GM12878 (cell line): ENCODE data around the gene ZG16B. TPM values are rescaled to one million over a fixed set of nuclear protein-coding genes. Genes with fewer than 3 reads are reported as not detected.

Experiments used
- ATAC-seq: fragments of 200-7000 bp; cut with Tn5 transposase; 3 replicates; pipeline ENCODE4 v1.9.1; 2020; ENCODE audit warnings: mild to moderate bottlenecking, moderate library complexity
- BruUV-seq: library from RNA; stranded (reverse); fragments of 400-500 nt; replicated peaks from 2 replicates; lab custom pipeline; 2021; lab: Mats Ljungman, UMichigan
- CTCF ChIA-PET: fragments of 300-600 bp; sonication (Branson Sonifier 250); formaldehyde crosslinking; extraction: SDS; loops from one replicate; lab custom pipeline; 2021; ENCODE audit warnings: inconsistent platforms; lab: Yijun Ruan, JAX
- POLR2A ChIA-PET: fragments of 350-600 bp; formaldehyde crosslinking; extraction: SDS; loops from one replicate; lab custom pipeline; 2021; ENCODE audit warnings: inconsistent platforms; lab: Charles Lee
- RAD21 ChIA-PET: fragments of 300-600 bp; sonication (Branson Sonifier 250); formaldehyde crosslinking; loops from one replicate; lab custom pipeline; 2023; ENCODE audit warnings: antibody characterized with exemption; ENCODE audit not compliant: unreplicated experiment; lab: Charles Lee
- SMC1A ChIA-PET: fragments of 300-600 bp; sonication (Branson Sonifier 250); formaldehyde crosslinking; loops from one replicate; lab custom pipeline; 2023; ENCODE audit not compliant: unreplicated experiment, uncharacterized antibody; lab: Charles Lee
- DNase-seq: peaks from one replicate; pipeline ENCODE4 v3.0.0-alpha.2; 2011; ENCODE audit warnings: low read depth, low spot score
- FAIRE-seq: peaks from 3 replicates; lab custom pipeline; 2011; peaks lifted over from hg19 to GRCh38; lab: Jason Lieb, UNC
- H2AFZ ChIP-seq: 2 replicates; pipeline ENCODE4 v1.6.0; 2011; ENCODE audit warnings: low read depth, low read length, control low read depth; ENCODE audit not compliant: control insufficient read depth
- H3K27ac ChIP-seq: 2 replicates; pipeline ENCODE4 v1.5.1; 2011; ENCODE audit warnings: control low read depth; ENCODE audit not compliant: control insufficient read depth, insufficient read depth
- H3K27me3 ChIP-seq, 2 experiments: replicated peaks in 1 of 2; 2 replicates each; pipeline versions ENCODE4 v1.6.0 to v1.6.1; 2011; ENCODE audit warnings: low read length in 1 of 2; ENCODE audit not compliant: control insufficient read depth in 2 of 2, insufficient read depth in 2 of 2
- H3K36me3 ChIP-seq, 2 experiments: 2 replicates each; pipeline ENCODE4 v1.5.1; 2011; ENCODE audit warnings: low read length in 1 of 2; ENCODE audit not compliant: control insufficient read depth in 2 of 2, insufficient read depth in 2 of 2
- H3K4me1 ChIP-seq: 2 replicates; pipeline ENCODE4 v1.6.1; 2011; ENCODE audit warnings: mild to moderate bottlenecking, low read length, moderate library complexity, mixed read lengths; ENCODE audit not compliant: control insufficient read depth, insufficient read depth
- H3K4me2 ChIP-seq: 2 replicates; pipeline ENCODE4 v1.6.0; 2011; ENCODE audit warnings: control low read depth; ENCODE audit not compliant: control insufficient read depth, insufficient read depth
- H3K4me3 ChIP-seq: fragments of 200-600 bp; sonication (generic); 2 replicates; pipeline ENCODE4 v1.5.1; 2016
- H3K79me2 ChIP-seq: 2 replicates; pipeline ENCODE4 v1.6.0; 2011; ENCODE audit warnings: low read length; ENCODE audit not compliant: control insufficient read depth, insufficient read depth
- H3K9ac ChIP-seq: 2 replicates; pipeline ENCODE4 v1.8.0; 2011; ENCODE audit warnings: low read length, control low read depth, mixed read lengths; ENCODE audit not compliant: control insufficient read depth, insufficient read depth
- H3K9me3 ChIP-seq: replicated peaks from 3 replicates; pipeline ENCODE4 v1.5.1; 2011; ENCODE audit warnings: mild to moderate bottlenecking, low read length; ENCODE audit not compliant: control insufficient read depth, insufficient read depth
- H4K20me1 ChIP-seq: 2 replicates; pipeline ENCODE4 v1.6.0; 2011; ENCODE audit not compliant: control insufficient read depth, insufficient read depth
- FOS ChIP-seq: IDR thresholded peaks from 3 replicates; pipeline ENCODE4 v1.6.1; 2011; ENCODE audit warnings: borderline replicate concordance; ENCODE audit not compliant: insufficient read length; ENCODE audit errors: extremely low read depth
- HDGF ChIP-seq: fragments of 450-650 bp; IDR thresholded peaks from 2 replicates; pipeline ENCODE4 v1.6.1; 2016; ENCODE audit warnings: antibody characterized with exemption
- MTA2 ChIP-seq: fragments of 450-650 bp; IDR thresholded peaks from 2 replicates; pipeline ENCODE4 v1.6.1; 2016; ENCODE audit warnings: low read depth, mild to moderate bottlenecking, moderate library complexity
- NR2F1 ChIP-seq: fragments of 450-650 bp; conservative IDR thresholded peaks from 2 replicates; pipeline ENCODE4 v1.6.1; 2017; ENCODE audit warnings: mild to moderate bottlenecking
- REST ChIP-seq: IDR thresholded peaks from 2 replicates; pipeline ENCODE4 v1.6.1; 2012; ENCODE audit warnings: mild to moderate bottlenecking, low read depth, low read length
- TCF7 ChIP-seq: IDR thresholded peaks from 2 replicates; pipeline ENCODE4 v1.6.1; 2014; ENCODE audit warnings: antibody characterized with exemption, borderline replicate concordance
- WRNIP1 ChIP-seq: IDR thresholded peaks from 2 replicates; pipeline ENCODE4 v1.6.1; 2011; ENCODE audit warnings: low read depth, low read length, improper control_type of control experiment, borderline replicate concordance
- YBX1 ChIP-seq: fragments of 450-650 bp; IDR thresholded peaks from 2 replicates; pipeline ENCODE4 v1.6.1; 2016; ENCODE audit warnings: antibody characterized with exemption
- ZNF24 ChIP-seq: fragments of 450-650 bp; IDR thresholded peaks from 2 replicates; pipeline ENCODE4 v1.6.1; 2017; ENCODE audit warnings: antibody characterized with exemption, mild to moderate bottlenecking
- ZNF384 ChIP-seq: IDR thresholded peaks from 2 replicates; pipeline ENCODE4 v1.6.1; 2012; ENCODE audit warnings: low read depth, mild to moderate bottlenecking, low read length, improper control_type of control experiment, borderline replicate concordance
- WGBS: methylation state at CpG from one replicate; pipeline ENCODE4 v1.1.6; 2016; ENCODE audit warnings: low lambda C conversion rate; ENCODE audit not compliant: insufficient replicate concordance, insufficient coverage; ENCODE audit errors: missing lambda C conversion rate; 5-methylcytosine and 5-hydroxymethylcytosine counted together
- in situ Hi-C: fragments of 300-500 bp; cut with MboI; formaldehyde crosslinking; loops from 9 replicates; pipeline ENCODE4 v1.14.3; 2018; ENCODE audit warnings: mixed read lengths
- intact Hi-C: fragments of 100-400 bp; cut with micrococcal nuclease; formaldehyde crosslinking; loops from one replicate; pipeline ENCODE4 v1.14.2; 2022; ENCODE audit not compliant: unreplicated experiment
- polyA plus RNA-seq, 11 experiments: library from polyadenylated mRNA; depleted of rRNA in 4 of 11; unstranded in 6 of 11; stranded (reverse) in 5 of 11; fragments of >200 nt; fragmentation: Nextera tagmentation in 4 of 11; fragmentation: Illumina TruSeq in 1 of 11; extraction: Ambion mirVana in 4 of 11; extraction: Trizol in 1 of 11; gene quantifications; 1 replicate in 1 of 11; 2 replicates in 10 of 11; pipeline versions ENCODE4 v1.2.1 to v1.2.3, GENCODE V29; 2011 to 2016; ENCODE audit warnings: inconsistent platforms in 2 of 11, missing spikeins in 2 of 11, low read depth in 1 of 11
- total RNA-seq, 4 experiments: library from RNA; depleted of rRNA in 3 of 4; stranded (reverse); fragments of >200 nt in 3 of 4; fragmentation: Illumina TruSeq in 1 of 4; extraction: Trizol in 1 of 4; gene quantifications; 2 replicates each; pipeline versions ENCODE4 v1.2.1 to v1.2.3, GENCODE V29; 2013 to 2021

The ZG16B gene
- total and polyA plus RNA-seq, 10 of the 15 experiments (the other 5 are each of a cell fraction or from before 2014, with no cell fraction given) = 1.00 to 11.6 (median 5.8) TPM

- TF ChIP-seq REST = no peak
- no peak for TF ChIP-seq ZNF24
- no peak for TF ChIP-seq FOS
- no peak for TF ChIP-seq HDGF
- no peak for TF ChIP-seq YBX1
Measured at GRCh38 chr16:2845116-2845515, 15.0 kb downstream of the ZG16B start (continued).

- H3K4me2 ChIP-seq = no peak overlapping the region
- BruUV-seq = no TSS peak
- ChIA-PET SMC1A (no interaction called here), RAD21 (no interaction called here), POLR2A (no interaction called here), CTCF (no interaction called here)
- H3K27me3 ChIP-seq = peaks cover 0 to 2% of the 10 kb centered on the region in 2 experiments; a peak in 1 of 4 replicates
- no peaks in the 10 kb centered on the region for H3K79me2 ChIP-seq
- FAIRE-seq (no peak), ATAC-seq (no peak), DNase-seq (no peak)
- no peak overlapping the region for H3K9ac ChIP-seq
- peaks cover 3% of the 10 kb centered on the region; the same call in 1 of the 3 replicates for H3K9me3 ChIP-seq
- no peak overlapping the region for H3K4me3 ChIP-seq
- no peak overlapping the region for H2AFZ ChIP-seq
- H3K36me3 ChIP-seq = no peaks in the 10 kb centered on the region
- TF ChIP-seq NR2F1 = 0 out of 2 replicates have a peak, but pooled peaks have one; percentile 10
- no peak for TF ChIP-seq ZNF384
- no peak for TF ChIP-seq WRNIP1
- TF ChIP-seq MTA2 = no peak
- no peak for TF ChIP-seq TCF7
- H3K27ac ChIP-seq = no peak overlapping the region
- in situ Hi-C loops = no loop called here
- peaks cover 9% of the 10 kb centered on the region; the same call in 1 of the 2 replicates for H3K4me1 ChIP-seq
- WGBS = 6% methylated on average over 3 of the region's 3 CpGs
- H4K20me1 ChIP-seq = no peaks in the 10 kb centered on the region
- intact Hi-C loops = no loop called here
Measured at GRCh38 chr16:2846511-2847310, 16.6 kb downstream of the ZG16B start.
